NT2/D1 (cell line): ENCODE data around the gene TTLL7.

ENCODE experiments used
- DNase-seq: peaks from one replicate; pipeline ENCODE4 v3.0.0-alpha.2; 2011; ENCODE audit warnings: low read depth, low spot score
- H3K27me3 ChIP-seq: 2 replicates; pipeline ENCODE4 v1.6.0; 2011; ENCODE audit warnings: mild to moderate bottlenecking; ENCODE audit not compliant: insufficient read length, insufficient read depth
- H3K36me3 ChIP-seq: 2 replicates; pipeline ENCODE4 v1.6.1; 2011; ENCODE audit warnings: mild to moderate bottlenecking, low read length, mixed read lengths; ENCODE audit not compliant: insufficient read depth, insufficient read length
- H3K4me1 ChIP-seq: 2 replicates; pipeline ENCODE4 v1.5.1; 2011; ENCODE audit not compliant: insufficient read depth, insufficient read length
- H3K4me3 ChIP-seq: 2 replicates; pipeline ENCODE4 v1.5.1; 2011; ENCODE audit warnings: low read depth; ENCODE audit not compliant: insufficient read length
- H3K9ac ChIP-seq: 2 replicates; pipeline ENCODE4 v1.6.0; 2011; ENCODE audit warnings: low read depth; ENCODE audit not compliant: insufficient read length
- H3K9me3 ChIP-seq: 2 replicates; pipeline ENCODE4 v1.5.1; 2011; ENCODE audit warnings: mild to moderate bottlenecking, low read length; ENCODE audit not compliant: insufficient read depth
- SUZ12 ChIP-seq: IDR thresholded peaks from 2 replicates; pipeline ENCODE4 v1.6.1; 2011; ENCODE audit not compliant: insufficient read length, insufficient read depth; ENCODE audit errors: extremely low read depth
- YY1 ChIP-seq: IDR thresholded peaks from 2 replicates; pipeline ENCODE4 v1.6.1; 2011; ENCODE audit not compliant: insufficient read length, insufficient read depth
- ZNF274 ChIP-seq: IDR thresholded peaks from 2 replicates; pipeline ENCODE4 v1.6.1; 2011; ENCODE audit warnings: mild to moderate bottlenecking, low read depth, low read length

The TTLL7 gene

GRCh38 chr1:83950106-83950661 is 48.7 kb downstream of the TTLL7 start:
- Histone ChIP-seq H3K9me3 (no peaks in the 10 kb centered on the region), H3K27me3 (no peaks in the 10 kb centered on the region), H3K4me3 (no peak overlapping the region), H3K9ac (no peak overlapping the region), H3K36me3 (no peaks in the 10 kb centered on the region), H3K4me1 (peaks cover 3% of the 10 kb centered on the region)
- TF ChIP-seq YY1: no peak
- DNase-seq: no peak

- H3K4me1 ChIP-seq: no peaks in the 10 kb centered on the region
- DNase-seq: no peak
- no peak overlapping the region for H3K4me3 ChIP-seq
- peaks cover 13% of the 10 kb centered on the region; the same call in 1 of the 2 replicates for H3K9me3 ChIP-seq
- H3K27me3 ChIP-seq: no peaks in the 10 kb centered on the region
- H3K9ac ChIP-seq: no peak overlapping the region
- H3K36me3 ChIP-seq: no peaks in the 10 kb centered on the region
- TF ChIP-seq SUZ12: no peak
- TF ChIP-seq YY1: no peak
- no peak for TF ChIP-seq ZNF274
Measured at GRCh38 chr1:83942914-83943313, 56.0 kb downstream of the TTLL7 start.

GRCh38 chr1:83934550-83934949 is 64.4 kb downstream of the TTLL7 start:
- H3K9ac ChIP-seq: no peak overlapping the region
- no peak for DNase-seq
- no peak overlapping the region for H3K4me3 ChIP-seq
- peaks cover 13% of the 10 kb centered on the region for H3K36me3 ChIP-seq
- no peak for TF ChIP-seq ZNF274
- TF ChIP-seq SUZ12: no peak
- no peak for TF ChIP-seq YY1
- H3K9me3 ChIP-seq: no peaks in the 10 kb centered on the region
- H3K4me1 ChIP-seq: no peaks in the 10 kb centered on the region
- no peaks in the 10 kb centered on the region for H3K27me3 ChIP-seq

- no peak overlapping the region for H3K9ac ChIP-seq
- TF ChIP-seq SUZ12 (no peak), YY1 (no peak), ZNF274 (no peak)
Measured at GRCh38 chr1:83932693-83933092, 66.2 kb downstream of the TTLL7 start.

GRCh38 chr1:83932281-83932680 is 66.7 kb downstream of the TTLL7 start:
- Histone ChIP-seq H3K9ac (no peak overlapping the region), H3K36me3 (peaks cover 6% of the 10 kb centered on the region), H3K4me3 (no peak overlapping the region), H3K9me3 (no peaks in the 10 kb centered on the region), H3K4me1 (no peaks in the 10 kb centered on the region), H3K27me3 (no peaks in the 10 kb centered on the region)
- no peak for DNase-seq
- TF ChIP-seq SUZ12 (no peak), ZNF274 (no peak), YY1 (no peak)

More at GRCh38 chr1:83932693-83933092, 66.2 kb downstream of the TTLL7 start:
- H3K27me3 ChIP-seq: no peaks in the 10 kb centered on the region
- no peaks in the 10 kb centered on the region for H3K9me3 ChIP-seq
- H3K4me3 ChIP-seq: no peak overlapping the region
- peaks cover 11% of the 10 kb centered on the region for H3K36me3 ChIP-seq
- H3K4me1 ChIP-seq: no peaks in the 10 kb centered on the region
- no peak for DNase-seq

- Histone ChIP-seq H3K4me1 (no peaks in the 10 kb centered on the region), H3K27me3 (no peaks in the 10 kb centered on the region), H3K36me3 (peaks cover 6% of the 10 kb centered on the region), H3K4me3 (no peak overlapping the region), H3K9ac (no peak overlapping the region), H3K9me3 (no peaks in the 10 kb centered on the region)
- DNase-seq: peak; percentile 36
- TF ChIP-seq ZNF274 (no peak), SUZ12 (no peak), YY1 (no peak)
Measured at GRCh38 chr1:83931658-83932253, 67.2 kb downstream of the TTLL7 start.

- DNase-seq: no peak
- H3K36me3 ChIP-seq: peaks cover 9% of the 10 kb centered on the region
- H3K4me3 ChIP-seq: no peak overlapping the region
- no peaks in the 10 kb centered on the region for H3K9me3 ChIP-seq
- no peaks in the 10 kb centered on the region for H3K4me1 ChIP-seq
- TF ChIP-seq YY1 (no peak), ZNF274 (no peak), SUZ12 (no peak)
- H3K9ac ChIP-seq: no peak overlapping the region
- no peaks in the 10 kb centered on the region for H3K27me3 ChIP-seq
Measured at GRCh38 chr1:83929184-83929583, 69.7 kb downstream of the TTLL7 start.

GRCh38 chr1:83928396-83928795 is 70.5 kb downstream of the TTLL7 start:
- no peak overlapping the region for H3K4me3 ChIP-seq
- TF ChIP-seq ZNF274 (no peak), SUZ12 (no peak), YY1 (no peak)
- peaks cover 9% of the 10 kb centered on the region for H3K36me3 ChIP-seq
- no peak for DNase-seq
- no peak overlapping the region for H3K9ac ChIP-seq
- H3K9me3 ChIP-seq: no peaks in the 10 kb centered on the region
- no peaks in the 10 kb centered on the region for H3K4me1 ChIP-seq
- no peaks in the 10 kb centered on the region for H3K27me3 ChIP-seq
